ENCODE results near the gene DIAPH2. TPM values are rescaled to one million over a fixed set of nuclear protein-coding genes. Genes with fewer than 3 reads are reported as not detected.

The DIAPH2 gene
- total and polyA plus RNA-seq, 2 of the 13 experiments (the other 11 are each of a cell fraction or from before 2014, with no cell fraction given), result 2.1 to 8.5 TPM

DNA sequence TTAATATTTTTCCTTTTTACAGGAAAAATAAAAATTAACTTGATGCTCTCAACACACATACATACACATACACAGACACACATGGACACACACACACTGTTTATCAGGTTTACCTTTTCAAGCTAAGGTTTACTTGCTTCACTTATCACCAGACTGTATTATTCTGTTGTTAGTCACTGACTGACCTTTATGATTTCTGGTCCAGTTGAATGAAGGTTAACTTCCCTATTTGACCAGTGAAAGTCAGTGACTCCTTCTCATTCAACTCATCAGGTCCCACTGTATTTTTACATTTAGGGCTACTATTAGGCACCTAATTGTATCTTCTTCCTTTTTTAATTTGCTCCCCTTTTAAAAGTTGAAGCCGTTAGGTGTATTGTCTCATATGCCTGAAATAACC, 16.0 kb downstream of the DIAPH2 start:
- no peaks in the 10 kb centered on the region for H3K27me3 ChIP-seq (ENCODE audit: control insufficient read depth in 1 of 2, insufficient read depth in 2 of 2, low read length in 2 of 2)
- no peaks in the 10 kb centered on the region for H3K79me2 ChIP-seq (ENCODE audit: insufficient read depth, low read length)
- ATAC-seq (no peak), FAIRE-seq (no peak), DNase-seq (ENCODE audit: low spot score) (no peak)
- TF ChIP-seq YEATS2 (CRISPR knock-in tag; IDR thresholded peaks at IDR 0.05; ENCODE audit: borderline replicate concordance) (no peak), REXO4 (CRISPR knock-in tag; IDR thresholded peaks at IDR 0.05; ENCODE audit: borderline replicate concordance) (no peak), ZNF253 (CRISPR knock-in tag; IDR thresholded peaks at IDR 0.05; ENCODE audit: borderline replicate concordance) (no peak), GATAD1 (CRISPR knock-in tag; IDR thresholded peaks at IDR 0.05) (no peak), ZKSCAN8 (CRISPR knock-in tag; IDR thresholded peaks at IDR 0.05; ENCODE audit: borderline replicate concordance) (no peak), ZNF382 (CRISPR knock-in tag; IDR thresholded peaks at IDR 0.05; ENCODE audit: borderline replicate concordance) (no peak), RBAK (CRISPR knock-in tag; IDR thresholded peaks at IDR 0.05) (no peak), MIXL1 (CRISPR knock-in tag; IDR thresholded peaks at IDR 0.05) (no peak), AGO2 (optimal IDR thresholded peaks at IDR 0.05; ENCODE audit: low read depth, low read length) (no peak), ZNF644 (CRISPR knock-in tag; IDR thresholded peaks at IDR 0.05; ENCODE audit: low read depth) (no peak), ZNF75D (CRISPR knock-in tag; IDR thresholded peaks at IDR 0.05; ENCODE audit: borderline replicate concordance) (no peak)
- TF ChIP-seq, protein P1, sequence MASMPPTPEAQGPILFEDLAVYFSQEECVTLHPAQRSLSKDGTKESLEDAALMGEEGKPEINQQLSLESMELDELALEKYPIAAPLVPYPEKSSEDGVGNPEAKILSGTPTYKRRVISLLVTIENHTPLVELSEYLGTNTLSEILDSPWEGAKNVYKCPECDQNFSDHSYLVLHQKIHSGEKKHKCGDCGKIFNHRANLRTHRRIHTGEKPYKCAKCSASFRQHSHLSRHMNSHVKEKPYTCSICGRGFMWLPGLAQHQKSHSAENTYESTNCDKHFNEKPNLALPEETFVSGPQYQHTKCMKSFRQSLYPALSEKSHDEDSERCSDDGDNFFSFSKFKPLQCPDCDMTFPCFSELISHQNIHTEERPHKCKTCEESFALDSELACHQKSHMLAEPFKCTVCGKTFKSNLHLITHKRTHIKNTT (CRISPR knock-in tag; IDR thresholded peaks at IDR 0.05), result no peak
- TF ChIP-seq, protein P2, sequence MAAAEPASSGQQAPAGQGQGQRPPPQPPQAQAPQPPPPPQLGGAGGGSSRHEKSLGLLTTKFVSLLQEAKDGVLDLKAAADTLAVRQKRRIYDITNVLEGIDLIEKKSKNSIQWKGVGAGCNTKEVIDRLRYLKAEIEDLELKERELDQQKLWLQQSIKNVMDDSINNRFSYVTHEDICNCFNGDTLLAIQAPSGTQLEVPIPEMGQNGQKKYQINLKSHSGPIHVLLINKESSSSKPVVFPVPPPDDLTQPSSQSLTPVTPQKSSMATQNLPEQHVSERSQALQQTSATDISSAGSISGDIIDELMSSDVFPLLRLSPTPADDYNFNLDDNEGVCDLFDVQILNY (CRISPR knock-in tag; conservative IDR thresholded peaks at IDR 0.05), result no peak
- in situ Hi-C loops (cut with HindIII; ENCODE audit: extremely low pct_ligation_motif_present, low pct_unique_long_range_greater_than_20kb), result no loop called here
- H3K36me3 ChIP-seq (replicated peaks in 1 of 2; ENCODE audit: control insufficient read depth in 1 of 2, insufficient read depth in 2 of 2, low read length in 2 of 2), result no peaks in the 10 kb centered on the region
- ChIA-PET POLR2A (no interaction called here), CTCF (ENCODE audit: low intra/inter-chr PET ratio, low total read pairs) (no interaction called here)
- no peak overlapping the region for H3K4me3 ChIP-seq (replicated peaks in 1 of 3; ENCODE audit: insufficient read depth in 1 of 3, low read depth in 2 of 3, low read length in 3 of 3)
- H4K20me1 ChIP-seq (ENCODE audit: insufficient read depth, low read length), result no peaks in the 10 kb centered on the region
- H3K4me1 ChIP-seq (ENCODE audit: insufficient read depth, low read length), result peaks cover 7% of the 10 kb centered on the region; the same call in 1 of the 2 replicates
- no peak overlapping the region for H3K27ac ChIP-seq (ENCODE audit: extremely low read length, insufficient read depth, low read length)
- H3K9ac ChIP-seq (ENCODE audit: insufficient read depth, low read depth, low read length), result no peak overlapping the region
- no TSS peak for BruUV-seq (replicated peaks)
- no peak overlapping the region for H2AFZ ChIP-seq (ENCODE audit: low read length)
- intact Hi-C loops (cut with micrococcal nuclease; ENCODE audit: unreplicated experiment), result no loop called here
- 100% methylated on average over 1 of the region's 1 CpG for WGBS (ENCODE audit: low lambda C conversion rate)
- H3K9me3 ChIP-seq (ENCODE audit: low read length), result no peaks in the 10 kb centered on the region
- no peak overlapping the region for H3K4me2 ChIP-seq (ENCODE audit: low read depth, low read length)

Measured in HepG2 (cell line).